Kidney (tissue), 14 donors: Measurements from ENCODE around the gene NEURL4. TPM values are rescaled to one million over a fixed set of nuclear protein-coding genes. Genes with fewer than 3 reads are reported as not detected.

Experiments
- DNase-seq, 5 donors: peaks; one replicate each; pipeline ENCODE4 v3.0.0-alpha.2; 2013 to 2020
- FAIRE-seq: peaks from 2 replicates; lab custom pipeline; 2012; peaks lifted over from hg19 to GRCh38; lab: Jason Lieb, UNC
- H3K27ac ChIP-seq, 2 donors: one replicate each; pipeline ENCODE4 v1.7.0; 2013; ENCODE audit warnings: low read depth in 2 of 2, low read length in 2 of 2, inconsistent platforms in 1 of 2
- H3K27me3 ChIP-seq: one replicate; pipeline ENCODE4 v1.7.1; 2013; ENCODE audit warnings: low read length, inconsistent platforms; ENCODE audit not compliant: control insufficient read depth, insufficient read depth
- H3K36me3 ChIP-seq, 3 donors: one replicate each; pipeline versions ENCODE4 v1.7.0 to v1.7.1; 2013; ENCODE audit warnings: low read length in 3 of 3, control low read depth in 1 of 3, inconsistent platforms in 1 of 3; ENCODE audit not compliant: insufficient read depth in 3 of 3, control insufficient read depth in 2 of 3
- H3K4me1 ChIP-seq, 3 donors: one replicate each; pipeline versions ENCODE4 v1.7.0 to v1.7.1; 2013; ENCODE audit warnings: low read length in 3 of 3, inconsistent platforms in 1 of 3, low read depth in 1 of 3; ENCODE audit not compliant: control insufficient read depth in 2 of 3, insufficient read depth in 2 of 3
- H3K4me3 ChIP-seq, 3 donors: one replicate each; pipeline versions ENCODE4 v1.7.0 to v1.8.1; 2013; ENCODE audit warnings: low read length in 3 of 3, control low read depth in 1 of 3, inconsistent platforms in 1 of 3
- H3K9ac ChIP-seq, 3 donors: one replicate each; pipeline versions ENCODE4 v1.7.0 to v1.7.1; 2013; ENCODE audit warnings: low read length in 3 of 3, control low read depth in 1 of 3, inconsistent platforms in 1 of 3
- H3K9me3 ChIP-seq, 3 donors: one replicate each; pipeline versions ENCODE4 v1.7.0 to v1.7.1; 2013; ENCODE audit warnings: low read length in 3 of 3, control low read depth in 1 of 3, inconsistent platforms in 1 of 3; ENCODE audit not compliant: control insufficient read depth in 2 of 3, insufficient read depth in 1 of 3
- CTCF ChIP-seq: IDR thresholded peaks from 3 replicates; pipeline ENCODE4 v1.5.1; 2012; ENCODE audit warnings: mild to moderate bottlenecking, moderate library complexity, borderline replicate concordance; ENCODE audit not compliant: insufficient read depth; ENCODE audit errors: extremely low read depth
- intact Hi-C: fragments of 100-400 bp; cut with DNase I; formaldehyde crosslinking; loops from one replicate; pipeline ENCODE4 v1.11.1; 2022
- polyA plus RNA-seq: library from polyadenylated mRNA; stranded (reverse); fragments of 350-450 nt; fragmentation: Illumina TruSeq; extraction: RNeasy Lipid Tissue Mini Kit (QIAGEN cat#74804); gene quantifications from one replicate; pipeline ENCODE4 v1.2.3, GENCODE V29; 2014; ENCODE audit warnings: low read depth, low replicate concordance; ENCODE audit not compliant: insufficient read depth
- total RNA-seq: library from RNA; stranded (reverse); fragmentation: NEBNext Ultra II Directional; extraction: Animal tissue kit (Norgen Biotek cat#: 25700); gene quantifications from one replicate; pipeline ENCODE4 v1.2.1, GENCODE V29; 2021
- donor health status: control.
- donor health status: control.
- donor health status: control.
- donor health status: control.
- donor health status: control.
- donor health status: DM: yes; HTN: yes; CAD: no.
- donor health status: Normal renal cell carcinoma (clear cell type).

Gene NEURL4
- total and polyA plus RNA-seq, 2 donors from 2014 or later = 21.2 to 44.7 TPM

- no peak overlapping the region for H3K9ac ChIP-seq
- H3K27ac ChIP-seq = no peak overlapping the region
- no peaks in the 10 kb centered on the region for H3K27me3 ChIP-seq
- DNase-seq (no peak), FAIRE-seq (no peak)
- H3K4me1 ChIP-seq = peaks cover 0 to 27% (median 7%) of the 10 kb centered on the region in 3 donors
- intact Hi-C loops = no loop called here
- no peak overlapping the region for H3K4me3 ChIP-seq
- H3K36me3 ChIP-seq = peaks cover 5 to 37% (median 23%) of the 10 kb centered on the region in 3 donors
- no peaks in the 10 kb centered on the region for H3K9me3 ChIP-seq
- TF ChIP-seq CTCF = no peak
These were observed 4.1 kb downstream of the NEURL4 start for GRCh38 chr17:7325031-7325528.

- Histone ChIP-seq H3K4me1 (peaks cover 0 to 24% (median 7%) of the 10 kb centered on the region in 3 donors), H3K36me3 (peaks cover 5 to 37% (median 23%) of the 10 kb centered on the region in 3 donors), H3K27me3 (no peaks in the 10 kb centered on the region), H3K4me3 (no peak overlapping the region), H3K9ac (no peak overlapping the region), H3K27ac (no peak overlapping the region), H3K9me3 (no peaks in the 10 kb centered on the region)
- no peak for TF ChIP-seq CTCF
- DNase-seq (no peak), FAIRE-seq (no peak)
- intact Hi-C loops = no loop called here
These were observed 4.7 kb downstream of the NEURL4 start for GRCh38 chr17:7324438-7324779.

GRCh38 chr17:7323731-7324437, 5.3 kb downstream of the NEURL4 start:
- peaks cover 5 to 38% (median 23%) of the 10 kb centered on the region in 3 donors for H3K36me3 ChIP-seq
- DNase-seq (peak in 4 of 5 donors; percentile 35 to 75 (median 49)), FAIRE-seq (no peak)
- intact Hi-C loops = no loop called here
- TF ChIP-seq CTCF = peak; percentile 59
- no peak overlapping the region for H3K4me3 ChIP-seq
- H3K9me3 ChIP-seq = no peaks in the 10 kb centered on the region
- no peak overlapping the region for H3K27ac ChIP-seq
- H3K27me3 ChIP-seq = no peaks in the 10 kb centered on the region
- peaks cover 0 to 24% (median 10%) of the 10 kb centered on the region in 3 donors for H3K4me1 ChIP-seq
- no peak overlapping the region for H3K9ac ChIP-seq
